ENCODE data around the gene SDK1. TPM values are rescaled to one million over a fixed set of nuclear protein-coding genes. Genes with fewer than 3 reads are reported as not detected.

Gene SDK1
- total RNA-seq, 1 donor from 2014 or later, result 10.9 TPM

DNA sequence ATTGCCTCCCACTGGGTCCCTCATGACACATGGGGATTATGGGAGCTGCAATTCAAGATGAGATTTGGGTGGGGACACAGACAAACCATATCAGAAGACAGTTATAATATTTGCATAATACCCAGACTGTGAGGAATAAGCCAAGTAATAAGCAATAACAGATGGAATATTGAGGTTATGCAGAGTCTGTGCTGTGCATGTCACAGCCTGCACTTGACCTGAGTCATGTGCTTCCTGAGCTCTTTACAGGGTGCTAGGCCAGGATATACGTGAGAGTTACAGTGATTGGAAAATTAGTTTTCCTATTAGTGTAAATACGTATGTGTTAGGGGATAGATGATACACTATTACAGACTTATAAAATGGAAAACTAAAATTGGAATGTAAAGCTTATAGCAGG lies 288.7 kb downstream of the SDK1 start:
- H3K27me3 Mint-ChIP-seq (ENCODE audit: low read depth), result no peaks in the 10 kb centered on the region
- H3K36me3 Mint-ChIP-seq (ENCODE audit: low read depth), result no peaks in the 10 kb centered on the region
- no peak for DNase-seq (ENCODE audit: low spot score)
- H3K4me1 Mint-ChIP-seq (ENCODE audit: low read depth), result peaks cover 7% of the 10 kb centered on the region
- no peak overlapping the region for H3K4me3 Mint-ChIP-seq (ENCODE audit: unreplicated experiment)
- TF ChIP-seq, protein P1, sequence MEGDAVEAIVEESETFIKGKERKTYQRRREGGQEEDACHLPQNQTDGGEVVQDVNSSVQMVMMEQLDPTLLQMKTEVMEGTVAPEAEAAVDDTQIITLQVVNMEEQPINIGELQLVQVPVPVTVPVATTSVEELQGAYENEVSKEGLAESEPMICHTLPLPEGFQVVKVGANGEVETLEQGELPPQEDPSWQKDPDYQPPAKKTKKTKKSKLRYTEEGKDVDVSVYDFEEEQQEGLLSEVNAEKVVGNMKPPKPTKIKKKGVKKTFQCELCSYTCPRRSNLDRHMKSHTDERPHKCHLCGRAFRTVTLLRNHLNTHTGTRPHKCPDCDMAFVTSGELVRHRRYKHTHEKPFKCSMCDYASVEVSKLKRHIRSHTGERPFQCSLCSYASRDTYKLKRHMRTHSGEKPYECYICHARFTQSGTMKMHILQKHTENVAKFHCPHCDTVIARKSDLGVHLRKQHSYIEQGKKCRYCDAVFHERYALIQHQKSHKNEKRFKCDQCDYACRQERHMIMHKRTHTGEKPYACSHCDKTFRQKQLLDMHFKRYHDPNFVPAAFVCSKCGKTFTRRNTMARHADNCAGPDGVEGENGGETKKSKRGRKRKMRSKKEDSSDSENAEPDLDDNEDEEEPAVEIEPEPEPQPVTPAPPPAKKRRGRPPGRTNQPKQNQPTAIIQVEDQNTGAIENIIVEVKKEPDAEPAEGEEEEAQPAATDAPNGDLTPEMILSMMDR (IDR thresholded peaks at IDR 0.05), result no peak
- no peaks in the 10 kb centered on the region for H3K9me3 Mint-ChIP-seq (ENCODE audit: low read depth)
- H3K27ac Mint-ChIP-seq (ENCODE audit: unreplicated experiment), result no peak overlapping the region

DNA sequence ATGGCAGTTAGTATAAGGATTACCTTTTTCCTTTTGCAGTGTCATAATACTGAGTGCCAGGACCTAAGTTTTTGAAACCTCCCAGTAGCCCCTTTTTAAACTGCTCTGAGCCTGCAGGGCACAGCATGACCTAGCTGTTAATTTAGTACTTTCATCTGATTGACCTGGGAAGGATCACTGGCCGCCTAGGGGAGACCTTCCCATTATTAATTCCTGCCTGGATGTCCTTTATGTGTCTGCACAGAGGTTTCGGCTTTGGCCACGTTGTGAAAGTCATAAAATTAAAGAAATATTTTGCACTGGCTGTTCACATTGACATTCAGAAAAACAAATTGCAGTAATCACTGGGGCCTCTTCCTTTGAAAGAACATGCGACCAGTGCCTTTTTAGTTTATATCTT lies 290.2 kb downstream of the SDK1 start:
- TF ChIP-seq, protein P1 (IDR thresholded peaks at IDR 0.05), result no peak
- no peak overlapping the region for H3K27ac Mint-ChIP-seq (ENCODE audit: unreplicated experiment)
- no peak overlapping the region for H3K4me3 Mint-ChIP-seq (ENCODE audit: unreplicated experiment)
- no peak for DNase-seq (ENCODE audit: low spot score)
- H3K36me3 Mint-ChIP-seq (ENCODE audit: low read depth), result no peaks in the 10 kb centered on the region
- H3K9me3 Mint-ChIP-seq (ENCODE audit: low read depth), result no peaks in the 10 kb centered on the region
- peaks cover 7% of the 10 kb centered on the region for H3K4me1 Mint-ChIP-seq (ENCODE audit: low read depth)
- H3K27me3 Mint-ChIP-seq (ENCODE audit: low read depth), result no peaks in the 10 kb centered on the region

GRCh38 chr7:3591944-3592343 lies 290.9 kb downstream of the SDK1 start:
- Mint-ChIP-seq H3K27me3 (ENCODE audit: low read depth) (no peaks in the 10 kb centered on the region), H3K4me3 (ENCODE audit: unreplicated experiment) (no peak overlapping the region), H3K36me3 (ENCODE audit: low read depth) (no peaks in the 10 kb centered on the region), H3K4me1 (ENCODE audit: low read depth) (peaks cover 7% of the 10 kb centered on the region), H3K27ac (ENCODE audit: unreplicated experiment) (no peak overlapping the region), H3K9me3 (ENCODE audit: low read depth) (no peaks in the 10 kb centered on the region)
- TF ChIP-seq, protein P1 (IDR thresholded peaks at IDR 0.05), result no peak
- DNase-seq (ENCODE audit: low spot score), result no peak

GRCh38 chr7:3592401-3593134 lies 291.5 kb downstream of the SDK1 start:
- Mint-ChIP-seq H3K36me3 (ENCODE audit: low read depth) (no peaks in the 10 kb centered on the region), H3K9me3 (ENCODE audit: low read depth) (no peaks in the 10 kb centered on the region), H3K27ac (ENCODE audit: unreplicated experiment) (no peak overlapping the region), H3K27me3 (ENCODE audit: low read depth) (no peaks in the 10 kb centered on the region), H3K4me3 (ENCODE audit: unreplicated experiment) (no peak overlapping the region), H3K4me1 (ENCODE audit: low read depth) (peaks cover 7% of the 10 kb centered on the region)
- no peak for DNase-seq (ENCODE audit: low spot score)
- TF ChIP-seq, protein P1 (IDR thresholded peaks at IDR 0.05), result no peak

DNA sequence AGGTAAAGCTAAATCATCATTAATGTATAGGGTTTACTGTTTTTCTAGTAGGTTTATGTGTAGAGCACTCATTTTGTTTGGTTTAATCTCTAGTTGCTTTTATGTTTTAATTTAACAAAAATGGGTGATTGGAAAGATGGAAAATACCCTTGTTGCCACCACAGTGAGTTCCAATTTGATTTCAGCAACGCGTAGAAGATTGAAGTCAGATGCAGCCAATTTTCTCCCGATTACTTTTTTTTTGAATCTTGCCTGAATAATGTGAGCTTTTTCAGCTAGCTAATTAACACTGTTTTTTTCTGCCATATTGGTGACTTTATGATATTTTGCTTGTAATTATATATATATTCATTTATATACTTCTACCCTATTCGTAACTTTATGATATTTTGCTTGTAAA lies 293.8 kb downstream of the SDK1 start:
- TF ChIP-seq, protein P1 (IDR thresholded peaks at IDR 0.05), result no peak
- no peak for DNase-seq (ENCODE audit: low spot score)
- H3K27me3 Mint-ChIP-seq (ENCODE audit: low read depth), result no peaks in the 10 kb centered on the region

More for the DNA sequence above, 293.8 kb downstream of the SDK1 start:
- Mint-ChIP-seq H3K4me1 (ENCODE audit: low read depth) (peaks cover 7% of the 10 kb centered on the region), H3K4me3 (ENCODE audit: unreplicated experiment) (no peak overlapping the region), H3K9me3 (ENCODE audit: low read depth) (no peaks in the 10 kb centered on the region), H3K27ac (ENCODE audit: unreplicated experiment) (no peak overlapping the region), H3K36me3 (ENCODE audit: low read depth) (no peaks in the 10 kb centered on the region)

Measured in chondrocyte (in vitro differentiated cells).